ENCODE data around the gene VSTM2B.

The VSTM2B gene

DNA sequence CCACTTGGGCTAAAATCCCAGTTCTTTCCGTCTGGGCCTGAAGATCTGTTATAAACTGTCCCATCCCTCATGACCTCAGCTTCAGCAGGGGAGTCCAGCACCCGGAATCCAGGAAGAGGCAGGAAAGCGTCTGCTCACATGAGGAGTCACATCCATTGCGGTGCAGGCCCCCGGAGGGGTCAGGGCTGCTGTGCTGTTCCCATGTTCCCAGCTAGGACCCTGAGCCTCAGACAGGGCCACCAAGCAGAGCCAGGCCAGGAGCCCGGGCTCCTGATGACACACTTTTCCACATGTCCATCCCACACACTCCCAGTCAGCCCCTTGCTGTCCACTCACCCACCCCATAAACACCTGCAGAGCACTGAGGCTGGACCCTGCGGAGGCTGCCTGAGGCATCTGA, 45.3 kb upstream of the VSTM2B start:
- no peak for DNase-seq (ENCODE audit: low read depth)
- no peak overlapping the region for H3K4me3 ChIP-seq (ENCODE audit: low read depth, low read length)
- TF ChIP-seq POLR2A (IDR thresholded peaks at IDR 0.05; ENCODE audit: extremely low read depth, insufficient read length) = no peak
- TF ChIP-seq, protein P1, sequence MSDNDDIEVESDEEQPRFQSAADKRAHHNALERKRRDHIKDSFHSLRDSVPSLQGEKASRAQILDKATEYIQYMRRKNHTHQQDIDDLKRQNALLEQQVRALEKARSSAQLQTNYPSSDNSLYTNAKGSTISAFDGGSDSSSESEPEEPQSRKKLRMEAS (IDR thresholded peaks at IDR 0.05; ENCODE audit: low read depth, low read length) = no peak
- TF ChIP-seq CTCF (IDR thresholded peaks at IDR 0.05; ENCODE audit: low read depth, low read length) = no peak
- TF ChIP-seq MYC (IDR thresholded peaks at IDR 0.05; ENCODE audit: low read depth, low read length) = no peak

DNA sequence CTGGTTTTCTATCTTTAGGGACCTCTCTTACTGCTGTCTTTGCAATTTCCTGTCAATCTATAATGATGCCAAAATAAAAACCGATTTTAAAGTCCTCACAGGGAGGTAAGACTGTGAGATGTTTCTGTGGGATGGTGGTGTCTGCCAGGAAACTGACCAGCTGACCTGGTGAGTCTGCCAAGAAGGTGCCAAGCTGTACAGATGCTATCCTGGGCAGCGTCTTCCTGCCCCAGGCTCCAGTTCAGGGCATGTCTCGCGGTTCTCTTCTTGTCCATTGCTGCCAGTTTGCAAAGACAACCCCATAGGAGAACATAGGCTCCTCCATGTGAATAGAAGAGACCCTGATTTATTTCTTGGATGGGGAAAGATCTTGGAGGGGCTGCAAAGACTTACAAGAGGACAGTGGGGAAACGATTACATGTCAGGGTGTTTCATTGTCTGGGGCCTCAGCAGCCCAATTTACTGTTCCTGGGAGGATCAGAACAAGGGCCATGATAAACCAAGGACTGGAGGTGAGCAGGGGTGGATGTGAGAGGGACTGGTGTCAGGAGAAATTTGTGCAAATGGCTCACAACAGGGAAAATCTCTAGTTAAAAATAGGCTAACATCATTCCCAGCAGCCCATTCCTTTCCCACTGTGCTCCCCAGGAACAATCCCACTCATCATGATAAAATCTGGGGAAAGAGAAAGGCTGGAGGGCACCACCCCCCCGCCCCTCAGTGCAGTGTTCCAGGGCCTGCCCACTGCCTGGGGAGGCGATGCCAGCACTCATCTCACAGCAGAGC, 42.7 kb upstream of the VSTM2B start:
- no peak for DNase-seq (ENCODE audit: low read depth)
- no peak overlapping the region for H3K4me3 ChIP-seq (ENCODE audit: low read depth, low read length)
- TF ChIP-seq CTCF (IDR thresholded peaks at IDR 0.05; ENCODE audit: low read depth, low read length) (no peak), MYC (IDR thresholded peaks at IDR 0.05; ENCODE audit: low read depth, low read length) (no peak), POLR2A (IDR thresholded peaks at IDR 0.05; ENCODE audit: extremely low read depth, insufficient read length) (no peak)
- TF ChIP-seq, protein P1 (IDR thresholded peaks at IDR 0.05; ENCODE audit: low read depth, low read length) = no peak

DNA sequence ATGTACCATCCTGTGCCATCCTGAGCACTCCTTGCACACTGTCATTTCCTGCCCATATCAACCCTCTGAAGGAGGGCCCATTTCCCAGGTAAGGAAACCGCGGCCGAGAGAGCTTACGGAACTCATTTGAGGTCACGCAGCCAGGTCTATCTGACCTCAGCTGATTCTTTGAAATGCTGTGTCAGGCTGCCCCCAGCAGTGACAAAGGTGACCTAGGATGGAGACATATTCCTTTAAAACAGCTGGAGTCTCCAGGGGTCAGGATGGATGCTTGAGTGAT, 42.2 kb upstream of the VSTM2B start:
- DNase-seq (ENCODE audit: low read depth) = no peak
- no peak overlapping the region for H3K4me3 ChIP-seq (ENCODE audit: low read depth, low read length)
- TF ChIP-seq MYC (IDR thresholded peaks at IDR 0.05; ENCODE audit: low read depth, low read length) (no peak), CTCF (IDR thresholded peaks at IDR 0.05; ENCODE audit: low read depth, low read length) (no peak), POLR2A (IDR thresholded peaks at IDR 0.05; ENCODE audit: extremely low read depth, insufficient read length) (no peak)
- TF ChIP-seq, protein P1 (IDR thresholded peaks at IDR 0.05; ENCODE audit: low read depth, low read length) = no peak

- no peak overlapping the region for H3K4me3 ChIP-seq (ENCODE audit: low read depth, low read length)
- no peak for TF ChIP-seq POLR2A (IDR thresholded peaks at IDR 0.05; ENCODE audit: extremely low read depth, insufficient read length)
- no peak for TF ChIP-seq CTCF (IDR thresholded peaks at IDR 0.05; ENCODE audit: low read depth, low read length)
- TF ChIP-seq, protein P1 (IDR thresholded peaks at IDR 0.05; ENCODE audit: low read depth, low read length) = no peak
- no peak for TF ChIP-seq MYC (IDR thresholded peaks at IDR 0.05; ENCODE audit: low read depth, low read length)
- DNase-seq (ENCODE audit: low read depth) = no peak
These were observed 41.7 kb upstream of the VSTM2B start for GRCh38 chr19:29483944-29484581.

- no peak for TF ChIP-seq MYC (IDR thresholded peaks at IDR 0.05; ENCODE audit: low read depth, low read length)
- TF ChIP-seq CTCF (IDR thresholded peaks at IDR 0.05; ENCODE audit: low read depth, low read length) = no peak
- H3K4me3 ChIP-seq (ENCODE audit: low read depth, low read length) = no peak overlapping the region
- DNase-seq (ENCODE audit: low read depth) = no peak
These were observed 40.9 kb upstream of the VSTM2B start for GRCh38 chr19:29484876-29485275.
